RWPE2 (cell line): ENCODE measurements around the gene ALKBH7.

ENCODE experiments used
- ATAC-seq: fragments of 200-7000 bp; cut with Tn5 transposase; 3 replicates; pipeline ENCODE4 v1.9.1; 2021; ENCODE audit warnings: low read depth
- DNase-seq: peaks from one replicate; pipeline ENCODE4 v3.0.0-alpha.2; 2020; ENCODE audit warnings: low spot score
- H3K27ac ChIP-seq: fragments of 450-650 bp; 2 replicates; pipeline ENCODE4 v1.5.1; 2017; ENCODE audit warnings: mild to moderate bottlenecking; ENCODE audit not compliant: poor library complexity, severe bottlenecking
- H3K27me3 ChIP-seq: fragments of 250-450 bp; sonication (Bioruptor Pico); 2 replicates; pipeline ENCODE4 v1.5.1; 2021; ENCODE audit warnings: mild to moderate bottlenecking, moderate library complexity; ENCODE audit not compliant: insufficient read depth, poor library complexity, severe bottlenecking
- H3K36me3 ChIP-seq: fragments of 250-450 bp; sonication (Bioruptor Pico); 2 replicates; pipeline ENCODE4 v1.5.1; 2020; ENCODE audit warnings: low read depth, mild to moderate bottlenecking, moderate library complexity
- H3K4me1 ChIP-seq: fragments of 250-450 bp; sonication (Bioruptor Pico); 2 replicates; pipeline ENCODE4 v1.5.1; 2021; ENCODE audit warnings: mild to moderate bottlenecking, moderate library complexity; ENCODE audit not compliant: insufficient read depth, poor library complexity, severe bottlenecking
- H3K4me3 ChIP-seq: fragments of 250-450 bp; sonication (Bioruptor Pico); 2 replicates; pipeline ENCODE4 v1.5.1; 2021; ENCODE audit warnings: mild to moderate bottlenecking, moderate library complexity; ENCODE audit not compliant: severe bottlenecking
- H3K9me3 ChIP-seq: fragments of 250-450 bp; sonication (Bioruptor Pico); 2 replicates; pipeline ENCODE4 v1.5.1; 2021; ENCODE audit warnings: mild to moderate bottlenecking, moderate library complexity; ENCODE audit not compliant: severe bottlenecking
- TF ChIP-seq, protein P1 (sequence below): fragments of 450-650 bp; IDR thresholded peaks from one replicate; pipeline ENCODE4 v1.5.1; 2017; ENCODE audit warnings: mild to moderate bottlenecking, moderate library complexity; ENCODE audit not compliant: poor library complexity, severe bottlenecking

ALKBH7 gene

DNA sequence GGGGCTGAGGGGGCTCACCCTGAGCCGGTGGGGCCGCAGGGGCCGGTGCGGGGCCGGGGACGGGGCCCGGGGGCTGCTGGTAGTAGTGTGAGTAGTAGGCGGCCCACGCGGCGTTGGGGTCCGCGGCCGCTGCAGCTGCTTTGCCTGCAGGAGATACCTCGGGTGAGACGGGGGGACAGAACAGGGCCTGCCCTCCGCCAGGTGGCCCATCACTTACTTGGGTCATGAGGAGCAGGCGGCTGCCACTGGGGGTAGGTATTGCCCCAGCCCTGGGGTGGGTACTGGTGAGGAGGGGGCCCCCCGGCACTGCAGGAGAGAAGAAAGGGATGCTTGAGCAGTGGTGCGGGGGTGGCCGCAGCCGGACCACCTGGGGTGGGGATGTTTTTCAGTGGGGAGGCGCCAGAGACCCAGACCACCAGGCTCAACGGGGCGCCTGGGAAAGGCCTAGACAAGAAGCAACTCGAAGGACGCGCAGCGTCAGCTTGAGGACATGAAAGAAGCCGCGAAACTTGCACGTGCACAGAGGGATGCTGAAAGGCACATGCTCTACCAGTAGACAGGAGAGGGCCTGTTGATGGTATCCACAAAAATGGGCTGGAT, 43.1 kb downstream of the ALKBH7 start:
- H3K27ac ChIP-seq, result no peak overlapping the region
- H3K36me3 ChIP-seq, result peaks cover 63% of the 10 kb centered on the region
- DNase-seq (no peak), ATAC-seq (no peak)
- TF ChIP-seq, protein P1, sequence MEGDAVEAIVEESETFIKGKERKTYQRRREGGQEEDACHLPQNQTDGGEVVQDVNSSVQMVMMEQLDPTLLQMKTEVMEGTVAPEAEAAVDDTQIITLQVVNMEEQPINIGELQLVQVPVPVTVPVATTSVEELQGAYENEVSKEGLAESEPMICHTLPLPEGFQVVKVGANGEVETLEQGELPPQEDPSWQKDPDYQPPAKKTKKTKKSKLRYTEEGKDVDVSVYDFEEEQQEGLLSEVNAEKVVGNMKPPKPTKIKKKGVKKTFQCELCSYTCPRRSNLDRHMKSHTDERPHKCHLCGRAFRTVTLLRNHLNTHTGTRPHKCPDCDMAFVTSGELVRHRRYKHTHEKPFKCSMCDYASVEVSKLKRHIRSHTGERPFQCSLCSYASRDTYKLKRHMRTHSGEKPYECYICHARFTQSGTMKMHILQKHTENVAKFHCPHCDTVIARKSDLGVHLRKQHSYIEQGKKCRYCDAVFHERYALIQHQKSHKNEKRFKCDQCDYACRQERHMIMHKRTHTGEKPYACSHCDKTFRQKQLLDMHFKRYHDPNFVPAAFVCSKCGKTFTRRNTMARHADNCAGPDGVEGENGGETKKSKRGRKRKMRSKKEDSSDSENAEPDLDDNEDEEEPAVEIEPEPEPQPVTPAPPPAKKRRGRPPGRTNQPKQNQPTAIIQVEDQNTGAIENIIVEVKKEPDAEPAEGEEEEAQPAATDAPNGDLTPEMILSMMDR, result no peak
- no peak overlapping the region for H3K4me3 ChIP-seq
- H3K9me3 ChIP-seq, result no peaks in the 10 kb centered on the region
- no peaks in the 10 kb centered on the region for H3K27me3 ChIP-seq
- no peaks in the 10 kb centered on the region for H3K4me1 ChIP-seq

GRCh38 chr19:6416658-6417405, 44.2 kb downstream of the ALKBH7 start:
- H3K27me3 ChIP-seq, result no peaks in the 10 kb centered on the region
- peaks cover 72% of the 10 kb centered on the region for H3K36me3 ChIP-seq
- no peak for ATAC-seq
- H3K4me1 ChIP-seq, result no peaks in the 10 kb centered on the region
- TF ChIP-seq, protein P1, result no peak
- H3K4me3 ChIP-seq, result no peak overlapping the region
- DNase-seq, result no peak
- H3K9me3 ChIP-seq, result no peaks in the 10 kb centered on the region
- H3K27ac ChIP-seq, result no peak overlapping the region

GRCh38 chr19:6417713-6418561, 45.3 kb downstream of the ALKBH7 start:
- Histone ChIP-seq H3K4me1 (no peaks in the 10 kb centered on the region), H3K36me3 (peaks cover 83% of the 10 kb centered on the region), H3K4me3 (no peak overlapping the region), H3K27ac (no peak overlapping the region), H3K9me3 (no peaks in the 10 kb centered on the region), H3K27me3 (no peaks in the 10 kb centered on the region)
- DNase-seq (no peak), ATAC-seq (no peak)
- TF ChIP-seq, protein P1, result peak; percentile 21

GRCh38 chr19:6418562-6418932, 46.0 kb downstream of the ALKBH7 start:
- Histone ChIP-seq H3K9me3 (no peaks in the 10 kb centered on the region), H3K27ac (no peak overlapping the region), H3K4me3 (no peak overlapping the region), H3K36me3 (peaks cover 89% of the 10 kb centered on the region), H3K4me1 (no peaks in the 10 kb centered on the region), H3K27me3 (no peaks in the 10 kb centered on the region)
- DNase-seq, result no peak
- TF ChIP-seq, protein P1, result no peak
- ATAC-seq, result no peak
